Measurements from ENCODE around the gene CCDC88C.

- TF ChIP-seq POLR2A (IDR thresholded peaks at IDR 0.05; ENCODE audit: low read length) (no peak), GATA1 (IDR thresholded peaks at IDR 0.05; ENCODE audit: low read depth, low read length) (no peak)
Observed at GRCh38 chr14:91348845-91349465, 68.7 kb downstream of the CCDC88C start.
